Neural cell (in vitro differentiated cells): ENCODE data around the gene SND1. TPM values are rescaled to one million over a fixed set of nuclear protein-coding genes. Genes with fewer than 3 reads are reported as not detected.

Source experiments
- H2AFZ ChIP-seq: fragments of 200-600, 300-800 bp; sonication (generic), shearing (Covaris generic); 2 replicates; pipeline ENCODE4 v1.6.0; 2014; ENCODE audit warnings: low read depth, mild to moderate bottlenecking, antibody characterized with exemption, low read length, moderate library complexity
- H3F3A ChIP-seq: fragments of 200-600 bp; shearing (Covaris generic); 2 replicates; pipeline ENCODE4 v1.6.1; 2016; ENCODE audit warnings: mild to moderate bottlenecking, moderate library complexity, mixed read lengths, antibody characterized with exemption, low read length; ENCODE audit not compliant: insufficient read depth, poor library complexity, severe bottlenecking
- H3K27ac ChIP-seq: fragments of 200-600, 300-800 bp; sonication (generic), shearing (Covaris generic); 2 replicates; pipeline ENCODE4 v1.5.1; 2014; ENCODE audit warnings: mild to moderate bottlenecking, low read length, moderate library complexity
- H3K27me3 ChIP-seq: fragments of 300-800, 200-600 bp; sonication (generic), shearing (Covaris generic); 2 replicates; pipeline ENCODE4 v1.6.0; 2014; ENCODE audit warnings: mild to moderate bottlenecking, low read depth, low read length, moderate library complexity; ENCODE audit not compliant: insufficient read depth
- H3K36me3 ChIP-seq: fragments of 300-800, 200-600 bp; sonication (generic), shearing (Covaris generic); 2 replicates; pipeline ENCODE4 v1.5.1; 2014; ENCODE audit warnings: mild to moderate bottlenecking, antibody characterized with exemption, low read length, moderate library complexity; ENCODE audit not compliant: insufficient read depth
- H3K4me2 ChIP-seq: fragments of 300-800, 200-600 bp; sonication (generic), shearing (Covaris generic); 2 replicates; pipeline ENCODE4 v1.6.0; 2014; ENCODE audit warnings: mild to moderate bottlenecking, low read length
- H3K4me3 ChIP-seq: fragments of 300-800, 200-600 bp; sonication (generic), shearing (Covaris generic); 2 replicates; pipeline ENCODE4 v1.5.1; 2014; ENCODE audit warnings: mild to moderate bottlenecking, low read length, moderate library complexity
- H3K79me2 ChIP-seq: fragments of 200-600 bp; shearing (Covaris generic); replicated peaks from 2 replicates; pipeline ENCODE4 v1.6.0; 2014; ENCODE audit warnings: mild to moderate bottlenecking, low read length, moderate library complexity; ENCODE audit not compliant: insufficient read depth
- H3K9ac ChIP-seq: fragments of 300-800, 200-600 bp; sonication (generic), shearing (Covaris generic); 2 replicates; pipeline ENCODE4 v1.6.1; 2016; ENCODE audit warnings: mild to moderate bottlenecking, low read length, mixed read lengths
- H3K9me2 ChIP-seq: fragments of 200-600 bp; shearing (Covaris generic); 2 replicates; pipeline ENCODE4 v1.6.1; 2016; ENCODE audit warnings: mild to moderate bottlenecking, low read length, mixed read lengths; ENCODE audit not compliant: insufficient read depth
- H3K9me3 ChIP-seq: fragments of 200-600, 300-800 bp; sonication (generic), shearing (Covaris generic); 2 replicates; pipeline ENCODE4 v1.6.1; 2016; ENCODE audit warnings: mild to moderate bottlenecking, mixed run types, low read length, moderate library complexity, mixed read lengths
- H4K20me1 ChIP-seq: fragments of 200-600 bp; shearing (Covaris generic); 2 replicates; pipeline ENCODE4 v1.6.1; 2016; ENCODE audit warnings: mild to moderate bottlenecking, mixed run types; ENCODE audit not compliant: insufficient read depth
- CTCF ChIP-seq: fragments of 450-650 bp; IDR thresholded peaks from 2 replicates; pipeline ENCODE4 v1.5.1; 2014; ENCODE audit warnings: antibody characterized with exemption, mild to moderate bottlenecking, moderate library complexity; ENCODE audit not compliant: poor library complexity, severe bottlenecking
- EP300 ChIP-seq: fragments of 450-650 bp; conservative IDR thresholded peaks from 2 replicates; pipeline ENCODE4 v1.6.1; 2014; ENCODE audit warnings: antibody characterized with exemption, mild to moderate bottlenecking, moderate library complexity; ENCODE audit not compliant: poor library complexity, severe bottlenecking
- EZH2 ChIP-seq: fragments of 200-600, 300-800 bp; shearing (Covaris generic), sonication (generic); IDR thresholded peaks from 2 replicates; pipeline ENCODE4 v1.6.1; 2014; ENCODE audit warnings: antibody characterized with exemption, low read length, borderline replicate concordance, mild to moderate bottlenecking; ENCODE audit not compliant: insufficient read depth, poor library complexity, severe bottlenecking
- MXI1 ChIP-seq: fragments of 450-650 bp; conservative IDR thresholded peaks from 2 replicates; pipeline ENCODE4 v1.6.1; 2014; ENCODE audit warnings: antibody characterized with exemption, mild to moderate bottlenecking; ENCODE audit not compliant: poor library complexity, severe bottlenecking
- POLR2AphosphoS5 ChIP-seq: IDR thresholded peaks from 2 replicates; pipeline ENCODE4 v1.6.1; 2012
- RAD21 ChIP-seq: fragments of 450-650 bp; conservative IDR thresholded peaks from 2 replicates; pipeline ENCODE4 v1.6.1; 2014; ENCODE audit warnings: antibody characterized with exemption, mild to moderate bottlenecking, moderate library complexity
- SMC3 ChIP-seq: fragments of 450-650 bp; conservative IDR thresholded peaks from 2 replicates; pipeline ENCODE4 v1.6.1; 2014; ENCODE audit warnings: antibody characterized with exemption, mild to moderate bottlenecking, moderate library complexity; ENCODE audit not compliant: poor library complexity
- TAF1 ChIP-seq: IDR thresholded peaks from 2 replicates; pipeline ENCODE4 v1.6.1; 2012; ENCODE audit warnings: low read depth
- polyA plus RNA-seq: library from polyadenylated mRNA; depleted of rRNA; stranded (reverse); fragments of >200 nt; gene quantifications from 2 replicates; pipeline ENCODE4 v1.2.3, GENCODE V29; 2014
- TF ChIP-seq, protein P1 (sequence below): IDR thresholded peaks from 2 replicates; pipeline ENCODE4 v1.6.1; 2012; ENCODE audit warnings: borderline replicate concordance

SND1 gene
- polyA plus RNA-seq, 1 donor from 2014 or later, result 37.4 TPM

GRCh38 chr7:127793582-127793981 is 141.6 kb downstream of the SND1 start (continued):
- TF ChIP-seq SMC3, result no peak
- TF ChIP-seq RAD21, result no peak

- no peak overlapping the region for H3K4me3 ChIP-seq
- no peaks in the 10 kb centered on the region for H3K79me2 ChIP-seq
- H4K20me1 ChIP-seq, result no peaks in the 10 kb centered on the region
- no peaks in the 10 kb centered on the region for H3K9me3 ChIP-seq
- H3K27me3 ChIP-seq, result no peaks in the 10 kb centered on the region
- no peak overlapping the region for H2AFZ ChIP-seq
- H3K9me2 ChIP-seq, result no peaks in the 10 kb centered on the region
- H3K9ac ChIP-seq, result no peak overlapping the region
- no peak for TF ChIP-seq MXI1
- no peak for TF ChIP-seq RAD21
- no peak for TF ChIP-seq EZH2
- no peak for TF ChIP-seq POLR2AphosphoS5
- no peak for TF ChIP-seq CTCF
- TF ChIP-seq, protein P1, sequence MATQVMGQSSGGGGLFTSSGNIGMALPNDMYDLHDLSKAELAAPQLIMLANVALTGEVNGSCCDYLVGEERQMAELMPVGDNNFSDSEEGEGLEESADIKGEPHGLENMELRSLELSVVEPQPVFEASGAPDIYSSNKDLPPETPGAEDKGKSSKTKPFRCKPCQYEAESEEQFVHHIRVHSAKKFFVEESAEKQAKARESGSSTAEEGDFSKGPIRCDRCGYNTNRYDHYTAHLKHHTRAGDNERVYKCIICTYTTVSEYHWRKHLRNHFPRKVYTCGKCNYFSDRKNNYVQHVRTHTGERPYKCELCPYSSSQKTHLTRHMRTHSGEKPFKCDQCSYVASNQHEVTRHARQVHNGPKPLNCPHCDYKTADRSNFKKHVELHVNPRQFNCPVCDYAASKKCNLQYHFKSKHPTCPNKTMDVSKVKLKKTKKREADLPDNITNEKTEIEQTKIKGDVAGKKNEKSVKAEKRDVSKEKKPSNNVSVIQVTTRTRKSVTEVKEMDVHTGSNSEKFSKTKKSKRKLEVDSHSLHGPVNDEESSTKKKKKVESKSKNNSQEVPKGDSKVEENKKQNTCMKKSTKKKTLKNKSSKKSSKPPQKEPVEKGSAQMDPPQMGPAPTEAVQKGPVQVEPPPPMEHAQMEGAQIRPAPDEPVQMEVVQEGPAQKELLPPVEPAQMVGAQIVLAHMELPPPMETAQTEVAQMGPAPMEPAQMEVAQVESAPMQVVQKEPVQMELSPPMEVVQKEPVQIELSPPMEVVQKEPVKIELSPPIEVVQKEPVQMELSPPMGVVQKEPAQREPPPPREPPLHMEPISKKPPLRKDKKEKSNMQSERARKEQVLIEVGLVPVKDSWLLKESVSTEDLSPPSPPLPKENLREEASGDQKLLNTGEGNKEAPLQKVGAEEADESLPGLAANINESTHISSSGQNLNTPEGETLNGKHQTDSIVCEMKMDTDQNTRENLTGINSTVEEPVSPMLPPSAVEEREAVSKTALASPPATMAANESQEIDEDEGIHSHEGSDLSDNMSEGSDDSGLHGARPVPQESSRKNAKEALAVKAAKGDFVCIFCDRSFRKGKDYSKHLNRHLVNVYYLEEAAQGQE, result no peak
- TF ChIP-seq TAF1, result no peak
- no peak for TF ChIP-seq EP300
- no peak for TF ChIP-seq SMC3
- no peak overlapping the region for H3K4me2 ChIP-seq
- no peaks in the 10 kb centered on the region for H3F3A ChIP-seq
- H3K36me3 ChIP-seq, result no peaks in the 10 kb centered on the region
- H3K27ac ChIP-seq, result no peak overlapping the region
Measured at GRCh38 chr7:127794136-127794535, 142.1 kb downstream of the SND1 start.

DNA sequence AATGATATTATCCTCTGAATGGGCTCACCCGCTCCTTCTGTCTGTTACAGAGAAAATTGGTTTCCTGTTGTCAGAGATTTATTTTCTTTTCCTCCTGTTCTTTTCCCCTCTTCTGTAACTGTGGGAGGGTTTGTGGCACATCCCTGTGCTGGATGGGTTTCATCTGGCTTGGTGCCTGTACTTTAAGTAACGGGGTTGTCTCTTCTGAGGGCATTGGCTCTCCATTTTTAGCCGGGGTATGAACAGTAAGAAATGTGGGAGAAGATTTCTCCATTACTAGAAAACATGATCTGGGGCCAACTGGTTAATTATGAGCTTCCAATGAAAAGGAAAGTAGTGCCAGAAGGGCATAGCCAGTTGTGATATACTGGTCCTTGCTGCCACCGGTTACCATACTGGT is 142.6 kb downstream of the SND1 start:
- Histone ChIP-seq H3K9ac (no peak overlapping the region), H3F3A (no peaks in the 10 kb centered on the region), H3K4me2 (no peak overlapping the region), H3K79me2 (no peaks in the 10 kb centered on the region), H3K36me3 (no peaks in the 10 kb centered on the region), H4K20me1 (no peaks in the 10 kb centered on the region), H3K27ac (no peak overlapping the region), H3K4me3 (no peak overlapping the region), H3K9me2 (no peaks in the 10 kb centered on the region), H3K27me3 (no peaks in the 10 kb centered on the region), H3K9me3 (no peaks in the 10 kb centered on the region), H2AFZ (no peak overlapping the region)
- no peak for TF ChIP-seq MXI1
- TF ChIP-seq TAF1, result no peak
- TF ChIP-seq EP300, result no peak
- TF ChIP-seq SMC3, result no peak
- TF ChIP-seq POLR2AphosphoS5, result no peak
- TF ChIP-seq, protein P1, result no peak
- no peak for TF ChIP-seq RAD21
- no peak for TF ChIP-seq CTCF
- TF ChIP-seq EZH2, result no peak
